Endothelial cell of umbilical vein (primary cell): ENCODE results near the gene MT1H.

ENCODE experiments used
- EZH2 ChIP-seq: IDR thresholded peaks from 2 replicates; pipeline ENCODE4 v1.6.1; 2012; ENCODE audit warnings: borderline replicate concordance, low read depth, mild to moderate bottlenecking, moderate library complexity, low read length, inconsistent platforms; ENCODE audit not compliant: severe bottlenecking
- FOS ChIP-seq: IDR thresholded peaks from 2 replicates; pipeline ENCODE4 v1.6.1; 2011; ENCODE audit warnings: mild to moderate bottlenecking, low read length, moderate library complexity, borderline replicate concordance; ENCODE audit not compliant: insufficient read depth
- GATA2 ChIP-seq: IDR thresholded peaks from 2 replicates; pipeline ENCODE4 v1.7.0; 2011; ENCODE audit warnings: low read depth, mild to moderate bottlenecking, moderate library complexity, mixed read lengths, low read length; ENCODE audit not compliant: insufficient read length, insufficient read depth
- POLR2A ChIP-seq: IDR thresholded peaks from 2 replicates; pipeline ENCODE4 v1.6.1; 2012; ENCODE audit warnings: low read depth, mild to moderate bottlenecking, control low read depth, low read length
- TF ChIP-seq, protein P1 (sequence below), 2 donors: IDR thresholded peaks; 1 replicate in 1 of 2; 2 replicates in 1 of 2; pipeline ENCODE4 v1.5.1; 2011; ENCODE audit warnings: low read length in 2 of 2, mild to moderate bottlenecking in 2 of 2, moderate library complexity in 2 of 2, control low read depth in 1 of 2, inconsistent platforms in 1 of 2, low read depth in 1 of 2; ENCODE audit not compliant: insufficient read depth in 1 of 2; ENCODE audit errors: extremely low read depth in 1 of 2
- TF ChIP-seq, protein P2 (sequence below): IDR thresholded peaks from 2 replicates; pipeline ENCODE4 v1.6.1; 2011; ENCODE audit not compliant: insufficient read depth, insufficient read length

DNA sequence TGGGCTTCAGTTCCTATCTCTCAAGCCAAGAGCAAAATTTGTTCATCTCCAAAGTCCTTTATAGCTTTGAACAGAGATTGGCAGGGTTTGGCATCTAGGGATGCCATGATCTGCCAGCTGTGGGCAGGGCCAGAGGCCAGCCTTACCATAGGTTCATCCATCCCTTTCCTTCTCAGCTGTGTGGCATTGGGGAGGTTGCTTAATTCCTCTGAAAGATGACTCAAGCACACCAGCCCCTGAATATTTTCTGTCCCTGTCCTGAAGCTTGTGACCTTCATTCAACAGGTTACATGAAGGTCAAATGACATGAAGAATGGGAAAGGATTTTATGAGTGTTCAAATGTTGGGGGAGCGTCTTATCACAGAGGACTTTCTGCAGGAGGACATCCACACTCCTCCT lies 5.1 kb upstream of the MT1H start:
- TF ChIP-seq, protein P1, sequence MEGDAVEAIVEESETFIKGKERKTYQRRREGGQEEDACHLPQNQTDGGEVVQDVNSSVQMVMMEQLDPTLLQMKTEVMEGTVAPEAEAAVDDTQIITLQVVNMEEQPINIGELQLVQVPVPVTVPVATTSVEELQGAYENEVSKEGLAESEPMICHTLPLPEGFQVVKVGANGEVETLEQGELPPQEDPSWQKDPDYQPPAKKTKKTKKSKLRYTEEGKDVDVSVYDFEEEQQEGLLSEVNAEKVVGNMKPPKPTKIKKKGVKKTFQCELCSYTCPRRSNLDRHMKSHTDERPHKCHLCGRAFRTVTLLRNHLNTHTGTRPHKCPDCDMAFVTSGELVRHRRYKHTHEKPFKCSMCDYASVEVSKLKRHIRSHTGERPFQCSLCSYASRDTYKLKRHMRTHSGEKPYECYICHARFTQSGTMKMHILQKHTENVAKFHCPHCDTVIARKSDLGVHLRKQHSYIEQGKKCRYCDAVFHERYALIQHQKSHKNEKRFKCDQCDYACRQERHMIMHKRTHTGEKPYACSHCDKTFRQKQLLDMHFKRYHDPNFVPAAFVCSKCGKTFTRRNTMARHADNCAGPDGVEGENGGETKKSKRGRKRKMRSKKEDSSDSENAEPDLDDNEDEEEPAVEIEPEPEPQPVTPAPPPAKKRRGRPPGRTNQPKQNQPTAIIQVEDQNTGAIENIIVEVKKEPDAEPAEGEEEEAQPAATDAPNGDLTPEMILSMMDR (IDR thresholded peaks at IDR 0.05; ENCODE audit: extremely low read depth in 1 of 2, insufficient read depth in 1 of 2, low read depth in 1 of 2, low read length in 2 of 2): no peak
- TF ChIP-seq EZH2 (no peak), POLR2A (no peak), FOS (no peak), GATA2 (no peak)
- TF ChIP-seq, protein P2, sequence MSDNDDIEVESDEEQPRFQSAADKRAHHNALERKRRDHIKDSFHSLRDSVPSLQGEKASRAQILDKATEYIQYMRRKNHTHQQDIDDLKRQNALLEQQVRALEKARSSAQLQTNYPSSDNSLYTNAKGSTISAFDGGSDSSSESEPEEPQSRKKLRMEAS: no peak
